22Rv1 (cell line): ENCODE results near the gene FAM47E.

Source experiments
- CTCF ChIP-seq: fragments of 450-650 bp; IDR thresholded peaks from 2 replicates; pipeline ENCODE4 v1.5.1; 2017; ENCODE audit warnings: mild to moderate bottlenecking
- ZFX ChIP-seq: fragments of 450-650 bp; IDR thresholded peaks from 2 replicates; pipeline ENCODE4 v1.6.1; 2017; ENCODE audit warnings: antibody characterized with exemption, borderline replicate concordance

DNA sequence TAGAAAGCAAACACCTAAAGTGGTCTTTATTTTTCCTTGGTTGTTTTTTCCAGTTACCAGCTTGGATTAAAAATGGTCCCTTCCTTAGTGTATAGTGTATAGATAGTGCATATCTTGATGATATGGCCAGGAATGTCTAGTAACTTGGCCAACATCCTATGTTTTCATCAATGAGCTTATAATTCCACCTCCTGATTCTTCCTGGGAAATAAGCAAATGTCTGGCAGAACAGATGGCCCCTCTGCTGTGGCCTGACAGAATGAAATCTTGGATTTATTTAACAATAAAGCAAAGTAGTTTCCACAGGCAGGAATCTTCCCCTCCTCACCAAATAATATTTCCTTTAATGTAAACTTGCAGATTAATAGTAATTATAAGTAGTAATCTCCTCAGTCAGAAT, 44.0 kb upstream of the FAM47E start:
- TF ChIP-seq CTCF (no peak), ZFX (no peak)
